ENCODE measurements around the gene OTUD7B.

GRCh38 chr1:150003801-150004200, 6.7 kb downstream of the OTUD7B start:
- TF ChIP-seq CHD1 (IDR thresholded peaks at IDR 0.05; ENCODE audit: low read depth, low read length): no peak
- no peak for TF ChIP-seq CTCF (IDR thresholded peaks at IDR 0.05; ENCODE audit: control extremely low read depth in 1 of 3, insufficient read depth in 1 of 3, low read depth in 1 of 3, low read length in 3 of 3)
- TF ChIP-seq POLR2AphosphoS5 (IDR thresholded peaks at IDR 0.05; ENCODE audit: low read depth, low read length): no peak
- TF ChIP-seq RFX5 (IDR thresholded peaks at IDR 0.05; ENCODE audit: borderline replicate concordance, low read depth, low read length): no peak
- TF ChIP-seq EP300 (IDR thresholded peaks at IDR 0.05; ENCODE audit: borderline replicate concordance in 1 of 2, low read depth in 2 of 2, low read length in 2 of 2): no peak
- TF ChIP-seq POLR2A (IDR thresholded peaks at IDR 0.05; ENCODE audit: control extremely low read depth in 1 of 2, low read depth in 2 of 2, low read length in 2 of 2): no peak
- TF ChIP-seq E2F6 (IDR thresholded peaks at IDR 0.05): no peak
- TF ChIP-seq PHF8 (conservative IDR thresholded peaks at IDR 0.05; ENCODE audit: low read depth, low read length): no peak

All from H1 (cell line).